OCI-LY7 (cell line): ENCODE measurements around the gene SLC17A8. TPM values are rescaled to one million over a fixed set of nuclear protein-coding genes. Genes with fewer than 3 reads are reported as not detected.
"Not testable (repeated sequence)": the region's sequence is repeated elsewhere in the genome, so short reads cannot be mapped to it uniquely, and the experiment has no call there.

Experiments
- Bru-seq: library from RNA; stranded (reverse); fragments of 400-500 nt; gene quantifications from one replicate; lab custom pipeline; 2021; lab: Mats Ljungman, UMichigan
- BruChase-seq, 2 experiments: library from RNA; stranded (reverse); fragments of 400-500 nt; gene quantifications; one replicate each; lab custom pipeline; 2021; lab: Mats Ljungman, UMichigan
- BruUV-seq: library from RNA; stranded (reverse); fragments of 400-500 nt; replicated peaks from 2 replicates; lab custom pipeline; 2021; lab: Mats Ljungman, UMichigan
- CTCF ChIA-PET: fragments of 300-600 bp; sonication (Branson Sonifier 250); formaldehyde crosslinking; loops from one replicate; lab custom pipeline; 2022; ENCODE audit warnings: antibody characterized with exemption; ENCODE audit not compliant: unreplicated experiment; lab: Charles Lee
- POLR2A ChIA-PET: fragments of 300-600 bp; sonication (Branson Sonifier 250); formaldehyde crosslinking; loops from one replicate; lab custom pipeline; 2022; ENCODE audit warnings: antibody characterized with exemption; lab: Charles Lee
- DNase-seq: peaks from one replicate; pipeline ENCODE4 v3.0.0-alpha.2; 2015; ENCODE audit warnings: low spot score
- H2AFZ ChIP-seq: fragments of 200-600 bp; sonication (generic), shearing (Covaris generic); 2 replicates; pipeline ENCODE4 v1.6.1; 2014; ENCODE audit warnings: mild to moderate bottlenecking, antibody characterized with exemption, low read length, moderate library complexity
- H3K27ac ChIP-seq: fragments of 200-600 bp; sonication (generic); 2 replicates; pipeline ENCODE4 v1.5.1; 2014; ENCODE audit warnings: mixed run types, low read depth, mild to moderate bottlenecking, moderate library complexity, low read length, inconsistent platforms; ENCODE audit not compliant: poor library complexity, severe bottlenecking
- H3K36me3 ChIP-seq: fragments of 200-600 bp; sonication (generic); 2 replicates; pipeline ENCODE4 v1.6.1; 2014; ENCODE audit warnings: mild to moderate bottlenecking, antibody characterized with exemption, low read length, moderate library complexity, mixed read lengths; ENCODE audit not compliant: insufficient read depth
- H3K4me1 ChIP-seq: fragments of 200-600 bp; sonication (generic); 2 replicates; pipeline ENCODE4 v1.5.1; 2014; ENCODE audit warnings: mild to moderate bottlenecking, low read length; ENCODE audit not compliant: insufficient read depth, poor library complexity, severe bottlenecking
- H3K4me2 ChIP-seq: fragments of 200-600 bp; sonication (generic); 2 replicates; pipeline ENCODE4 v1.6.1; 2014; ENCODE audit warnings: mild to moderate bottlenecking, low read length
- H3K4me3 ChIP-seq: fragments of 200-600 bp; sonication (generic); 2 replicates; pipeline ENCODE4 v1.5.1; 2014; ENCODE audit warnings: mild to moderate bottlenecking, low read depth, low read length; ENCODE audit not compliant: poor library complexity, severe bottlenecking
- H3K79me2 ChIP-seq: fragments of 200-600 bp; sonication (generic); 2 replicates; pipeline ENCODE4 v1.6.1; 2016; ENCODE audit warnings: low read depth, mild to moderate bottlenecking, low read length, moderate library complexity, mixed read lengths; ENCODE audit not compliant: insufficient read depth
- H3K9me2 ChIP-seq: fragments of 200-600 bp; sonication (generic); 2 replicates; pipeline ENCODE4 v1.6.1; 2016; ENCODE audit warnings: mild to moderate bottlenecking, low read length, mixed read lengths; ENCODE audit not compliant: insufficient read depth
- H3K9me3 ChIP-seq: fragments of 200-600 bp; sonication (generic); 2 replicates; pipeline ENCODE4 v1.6.1; 2014; ENCODE audit warnings: mild to moderate bottlenecking, mixed run types, low read length, mixed read lengths
- H4K20me1 ChIP-seq: fragments of 200-600 bp; sonication (generic); 2 replicates; pipeline ENCODE4 v1.6.1; 2014; ENCODE audit warnings: mild to moderate bottlenecking, antibody characterized with exemption, low read length, moderate library complexity, mixed read lengths; ENCODE audit not compliant: insufficient read depth
- EZH2phosphoT487 ChIP-seq: fragments of 200-600 bp; sonication (generic); IDR thresholded peaks from 2 replicates; pipeline ENCODE4 v1.6.1; 2018; ENCODE audit warnings: low read depth, borderline replicate concordance, mild to moderate bottlenecking, mixed run types, antibody characterized with exemption, low read length, moderate library complexity, mixed read lengths
- intact Hi-C: fragments of 100-400 bp; cut with micrococcal nuclease; formaldehyde crosslinking; loops from one replicate; pipeline ENCODE4 v1.10.0; 2022; ENCODE audit not compliant: unreplicated experiment
- long read RNA-seq: library from polyadenylated mRNA; stranded (forward); transcript quantifications from one replicate; pipeline ENCODE4 v2.0.0, GENCODE V29; 2022
- total RNA-seq, 2 experiments: library from RNA; depleted of rRNA in 1 of 2; stranded (reverse); fragments of >200 nt in 1 of 2; shearing (Covaris generic) in 1 of 2; gene quantifications; 2 replicates each; pipeline ENCODE4 v1.2.3, GENCODE V29; 2014 to 2022
- TF ChIP-seq, protein P1 (sequence below): fragments of 200-600 bp; sonication (generic); conservative IDR thresholded peaks from 2 replicates; pipeline ENCODE4 v1.5.1; 2014; ENCODE audit warnings: mild to moderate bottlenecking, antibody characterized with exemption, low read length, moderate library complexity, mixed read lengths

The SLC17A8 gene
- total RNA-seq (2014; rRNA removed; shearing (Covaris generic)) (not detected in 2 replicates), total RNA-seq (2022) (not detected in 2 replicates), Bru-seq, nascent RNA (percentile 3 among the genes with signal in this experiment), BruChase-seq, experiment 1, labeled RNA remaining after a 6-hour chase (percentile 6 among the genes with signal in this experiment), BruChase-seq, experiment 2, labeled RNA remaining after a 2-hour chase (percentile 4 among the genes with signal in this experiment)
- long read RNA-seq = 0 reads

GRCh38 chr12:100356644-100357223, at the start of gene SLC17A8:
Gene SLC17A8, plus strand, starts transcription at chr12:100357074. Its CDS starts 318 bp downstream, at chr12:100357392.
- no peak within 1 kb of the TSS for H2AFZ ChIP-seq
- ChIA-PET CTCF (no interaction called here), POLR2A (interaction anchor here (0.5 to 0.6 kb wide), 2 partner anchors 9 to 1653 kb away, joined by 3 to 4 read pairs; no protein-coding TSS in a partner anchor)
- H3K27ac ChIP-seq = no peak within 1 kb of the TSS
- no peaks in the 10 kb centered on the region for H3K79me2 ChIP-seq
- no peaks in the 10 kb centered on the region for H3K9me2 ChIP-seq
- H4K20me1 ChIP-seq = no peaks in the 10 kb centered on the region
- DNase-seq = no peak
- H3K36me3 ChIP-seq = no peaks in the 10 kb centered on the region
- no peaks in the 10 kb centered on the region for H3K9me3 ChIP-seq
- intact Hi-C loops = loop anchor here (5.0 kb wide), 1 partner anchor 316 kb away; no protein-coding TSS in a partner anchor
- no peaks in the 10 kb centered on the region for H3K4me1 ChIP-seq
- H3K4me2 ChIP-seq = no peak within 1 kb of the TSS
- BruUV-seq = no TSS peak
- no peak for TF ChIP-seq EZH2phosphoT487
- TF ChIP-seq, protein P1, sequence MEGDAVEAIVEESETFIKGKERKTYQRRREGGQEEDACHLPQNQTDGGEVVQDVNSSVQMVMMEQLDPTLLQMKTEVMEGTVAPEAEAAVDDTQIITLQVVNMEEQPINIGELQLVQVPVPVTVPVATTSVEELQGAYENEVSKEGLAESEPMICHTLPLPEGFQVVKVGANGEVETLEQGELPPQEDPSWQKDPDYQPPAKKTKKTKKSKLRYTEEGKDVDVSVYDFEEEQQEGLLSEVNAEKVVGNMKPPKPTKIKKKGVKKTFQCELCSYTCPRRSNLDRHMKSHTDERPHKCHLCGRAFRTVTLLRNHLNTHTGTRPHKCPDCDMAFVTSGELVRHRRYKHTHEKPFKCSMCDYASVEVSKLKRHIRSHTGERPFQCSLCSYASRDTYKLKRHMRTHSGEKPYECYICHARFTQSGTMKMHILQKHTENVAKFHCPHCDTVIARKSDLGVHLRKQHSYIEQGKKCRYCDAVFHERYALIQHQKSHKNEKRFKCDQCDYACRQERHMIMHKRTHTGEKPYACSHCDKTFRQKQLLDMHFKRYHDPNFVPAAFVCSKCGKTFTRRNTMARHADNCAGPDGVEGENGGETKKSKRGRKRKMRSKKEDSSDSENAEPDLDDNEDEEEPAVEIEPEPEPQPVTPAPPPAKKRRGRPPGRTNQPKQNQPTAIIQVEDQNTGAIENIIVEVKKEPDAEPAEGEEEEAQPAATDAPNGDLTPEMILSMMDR = no peak
- H3K4me3 ChIP-seq = no peak within 1 kb of the TSS

GRCh38 chr12:100308138-100308537, 48.7 kb upstream of the SLC17A8 start:
- H3K4me3 ChIP-seq, intact Hi-C loops, H2AFZ ChIP-seq, BruUV-seq, CTCF ChIA-PET, H3K27ac ChIP-seq, DNase-seq, POLR2A ChIA-PET, H3K4me2 ChIP-seq, H3K9me2 ChIP-seq, H3K4me1 ChIP-seq, H3K9me3 ChIP-seq, H3K79me2 ChIP-seq, H4K20me1 ChIP-seq: not testable (repeated sequence)
- peaks cover 27% of the 10 kb centered on the region for H3K36me3 ChIP-seq

GRCh38 chr12:100311317-100311716, 45.6 kb upstream of the SLC17A8 start:
- peaks cover 37% of the 10 kb centered on the region for H3K36me3 ChIP-seq
- no peaks in the 10 kb centered on the region for H3K4me1 ChIP-seq
- TF ChIP-seq, protein P1 = no peak
- no peak for TF ChIP-seq EZH2phosphoT487
- H3K4me2 ChIP-seq = no peak overlapping the region
- H3K4me3 ChIP-seq = no peak overlapping the region
- intact Hi-C loops = no loop called here
- no peaks in the 10 kb centered on the region for H3K79me2 ChIP-seq
- no peak overlapping the region for H3K27ac ChIP-seq
- no peaks in the 10 kb centered on the region for H3K9me3 ChIP-seq
- ChIA-PET CTCF (no interaction called here), POLR2A (interaction anchor here (0.8 kb wide), 1 partner anchor 13 kb away, joined by 4 read pairs; no protein-coding TSS in a partner anchor)
- H4K20me1 ChIP-seq = no peaks in the 10 kb centered on the region
- no TSS peak for BruUV-seq
- H2AFZ ChIP-seq = no peak overlapping the region
- no peaks in the 10 kb centered on the region for H3K9me2 ChIP-seq
- DNase-seq = no peak
